Testis (tissue), 3 donors: ENCODE data around the gene MNX1. TPM values are rescaled to one million over a fixed set of nuclear protein-coding genes. Genes with fewer than 3 reads are reported as not detected.

Source experiments
- DNase-seq: peaks from one replicate; pipeline ENCODE4 v3.0.0-alpha.2; 2019
- H3K27ac ChIP-seq, 2 donors: fragments of 200-600 bp; sonication (generic); one replicate each; pipeline ENCODE4 v1.5.1; 2019
- H3K27me3 ChIP-seq: fragments of 200-600 bp; sonication (generic); one replicate; pipeline ENCODE4 v1.5.1; 2019
- H3K36me3 ChIP-seq: fragments of 200-600 bp; sonication (generic); one replicate; pipeline ENCODE4 v1.5.1; 2017; ENCODE audit warnings: low read depth; ENCODE audit errors: missing control alignments
- H3K4me1 ChIP-seq: fragments of 200-600 bp; sonication (generic); one replicate; pipeline ENCODE4 v1.5.1; 2019
- H3K4me3 ChIP-seq, 2 donors: fragments of 200-600 bp; sonication (generic); one replicate each; pipeline ENCODE4 v1.5.1; 2017 to 2019
- H3K9me3 ChIP-seq: fragments of 200-600 bp; sonication (generic); one replicate; pipeline ENCODE4 v1.5.1; 2017
- CTCF ChIP-seq, 3 experiments: fragments of 450-650 bp in 2 of 3; fragments of 200-600 bp in 1 of 3; sonication (generic) in 1 of 3; IDR thresholded peaks; one replicate each; pipeline ENCODE4 v1.5.1; 2016 to 2019; ENCODE audit warnings: antibody characterized with exemption in 3 of 3, mild to moderate bottlenecking in 2 of 3, moderate library complexity in 1 of 3
- POLR2A ChIP-seq: fragments of 450-650 bp; IDR thresholded peaks from one replicate; pipeline ENCODE4 v1.6.1; 2017; ENCODE audit warnings: antibody characterized with exemption, mild to moderate bottlenecking, moderate library complexity
- WGBS, 2 donors: methylation state at CpG; one replicate each; pipeline ENCODE4 v1.1.5; 2018; 5-methylcytosine and 5-hydroxymethylcytosine counted together
- intact Hi-C: fragments of 100-400 bp; cut with DNase I; formaldehyde crosslinking; loops from one replicate; pipeline ENCODE4 v1.15.1; 2023; ENCODE audit warnings: low total_unique reads
- polyA plus RNA-seq: library from polyadenylated mRNA; stranded (reverse); fragments of 350-450 nt; fragmentation: Illumina TruSeq; extraction: RNeasy Lipid Tissue Mini Kit (QIAGEN cat#74804); gene quantifications from one replicate; pipeline ENCODE4 v1.2.3, GENCODE V29; 2014; ENCODE audit warnings: low read depth, low replicate concordance; ENCODE audit not compliant: insufficient read depth
- total RNA-seq, 2 donors: library from RNA; depleted of rRNA; stranded (reverse); fragments of >200 nt; gene quantifications; one replicate each; pipeline ENCODE4 v1.2.3, GENCODE V29; 2016

The MNX1 gene
- total and polyA plus RNA-seq, 3 donors from 2014 or later = 1.5 to 3.3 (median 3.0) TPM

GRCh38 chr7:157056957-157057902, 46.8 kb upstream of the MNX1 start:
- TF ChIP-seq CTCF (IDR thresholded peaks at IDR 0.05) (no peak), POLR2A (no peak)
- WGBS, 2 donors = 78 to 80% methylated on average over 15 to 16 of the region's 16 CpGs

GRCh38 chr7:157056246-157056645, 45.8 kb upstream of the MNX1 start:
- Histone ChIP-seq H3K27ac (no peak overlapping the region), H3K27me3 (no peaks in the 10 kb centered on the region), H3K4me1 (no peaks in the 10 kb centered on the region), H3K36me3 (no peaks in the 10 kb centered on the region), H3K9me3 (no peaks in the 10 kb centered on the region), H3K4me3 (no peak overlapping the region)
- WGBS, 2 donors = 67 to 77% methylated on average over 9 of the region's 9 CpGs
- peak; percentile 65 for DNase-seq
- TF ChIP-seq POLR2A (no peak), CTCF (IDR thresholded peaks at IDR 0.05) (no peak)
- intact Hi-C loops = no loop called here

More at GRCh38 chr7:157056957-157057902, 46.8 kb upstream of the MNX1 start:
- Histone ChIP-seq H3K9me3 (no peaks in the 10 kb centered on the region), H3K36me3 (no peaks in the 10 kb centered on the region), H3K4me3 (no peak overlapping the region), H3K27me3 (no peaks in the 10 kb centered on the region), H3K27ac (no peak overlapping the region), H3K4me1 (no peaks in the 10 kb centered on the region)
- intact Hi-C loops = no loop called here
- no peak for DNase-seq

- DNase-seq = no peak
- H3K9me3 ChIP-seq = no peaks in the 10 kb centered on the region
- H3K4me3 ChIP-seq = no peak overlapping the region
- TF ChIP-seq CTCF (IDR thresholded peaks at IDR 0.05) = no peak
- TF ChIP-seq POLR2A = no peak
- no peaks in the 10 kb centered on the region for H3K4me1 ChIP-seq
- no peak overlapping the region for H3K27ac ChIP-seq
- H3K27me3 ChIP-seq = no peaks in the 10 kb centered on the region
- 83 to 87% methylated on average over 5 to 9 of the region's 9 CpGs for WGBS, 2 donors
- intact Hi-C loops = no loop called here
- no peaks in the 10 kb centered on the region for H3K36me3 ChIP-seq
Observed at GRCh38 chr7:157054927-157055326, 44.5 kb upstream of the MNX1 start.

- H3K27me3 ChIP-seq = no peaks in the 10 kb centered on the region
- no peak overlapping the region for H3K27ac ChIP-seq
- intact Hi-C loops = no loop called here
- TF ChIP-seq CTCF (IDR thresholded peaks at IDR 0.05) (no peak), POLR2A (no peak)
- H3K4me3 ChIP-seq = no peak overlapping the region
- DNase-seq = no peak
- WGBS, 2 donors = 93 to 94% methylated on average over 5 of the region's 5 CpGs
- H3K4me1 ChIP-seq = no peaks in the 10 kb centered on the region
- no peaks in the 10 kb centered on the region for H3K36me3 ChIP-seq
- no peaks in the 10 kb centered on the region for H3K9me3 ChIP-seq
Observed at GRCh38 chr7:157053118-157053517, 42.7 kb upstream of the MNX1 start.
